ENCODE data around the gene ABCG2.
"Not testable (repeated sequence)": the region's sequence is repeated elsewhere in the genome, so short reads cannot be mapped to it uniquely, and the experiment has no call there.

The ABCG2 gene

DNA sequence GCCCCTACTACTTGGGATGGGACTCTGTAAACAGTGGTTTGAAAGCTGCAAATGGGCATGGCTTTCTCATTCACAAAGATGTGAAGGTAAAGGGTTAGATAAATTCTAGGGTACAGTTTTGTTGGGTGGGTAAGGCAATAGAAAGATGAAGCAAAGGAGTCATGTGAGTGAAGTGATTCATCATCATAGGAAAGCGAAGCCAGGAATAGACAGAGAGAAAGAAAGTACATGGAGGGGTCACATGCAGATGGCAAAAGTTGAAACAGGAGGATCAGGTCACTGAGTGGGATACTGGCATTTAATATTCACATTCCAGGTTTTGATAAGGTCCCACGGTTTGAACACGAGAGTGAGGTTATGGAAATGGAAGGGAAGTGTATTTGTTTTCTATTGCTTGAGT is 8.2 kb upstream of the ABCG2 start:
- no peak for DNase-seq (ENCODE audit: low read depth in 2 of 2)

DNA sequence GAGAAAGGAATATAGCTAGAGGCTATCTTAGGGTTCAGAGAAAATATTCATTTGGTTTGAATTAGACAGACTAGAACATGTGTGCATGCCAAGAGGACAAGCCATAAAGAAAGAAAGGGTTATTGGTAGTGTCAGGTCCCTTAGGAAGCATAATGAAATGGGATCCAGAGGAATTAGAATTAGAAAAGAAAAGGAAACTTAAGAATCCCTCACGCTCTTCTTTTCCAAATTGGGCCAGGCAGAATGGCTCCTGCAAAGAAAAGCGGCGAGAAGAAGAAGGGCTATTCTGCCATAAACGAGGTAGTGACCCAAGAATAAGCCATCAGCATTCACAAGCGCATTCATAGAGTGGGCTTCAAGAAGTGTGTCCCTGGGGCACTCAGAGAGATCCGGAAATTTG is 4.9 kb upstream of the ABCG2 start:
- no peak for DNase-seq (ENCODE audit: low read depth in 2 of 2)

DNA sequence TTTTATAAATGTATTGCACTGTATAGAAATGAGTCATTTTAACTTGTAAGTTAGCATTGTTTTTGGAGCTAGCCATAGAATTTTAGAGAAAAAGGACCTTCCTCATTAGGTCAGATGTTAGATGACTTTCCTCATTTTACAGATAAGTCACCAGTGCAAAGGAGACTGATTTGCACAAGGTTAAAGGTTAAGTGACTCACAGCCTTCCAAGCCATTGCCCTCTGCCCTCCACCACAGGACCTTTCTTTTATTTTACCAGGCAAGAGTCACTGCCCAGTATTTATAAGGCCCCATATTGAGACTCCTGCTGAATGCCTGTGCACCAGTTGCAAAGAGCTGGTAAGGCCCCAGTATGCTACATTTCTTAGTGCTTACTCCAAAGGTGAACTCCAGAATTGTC is 4.2 kb upstream of the ABCG2 start:
- no peak for DNase-seq (ENCODE audit: low read depth in 2 of 2)

GRCh38 chr4:88159229-88159725 is 838 bp upstream of the ABCG2 start:
- DNase-seq (ENCODE audit: low read depth in 2 of 2) = no peak

DNA sequence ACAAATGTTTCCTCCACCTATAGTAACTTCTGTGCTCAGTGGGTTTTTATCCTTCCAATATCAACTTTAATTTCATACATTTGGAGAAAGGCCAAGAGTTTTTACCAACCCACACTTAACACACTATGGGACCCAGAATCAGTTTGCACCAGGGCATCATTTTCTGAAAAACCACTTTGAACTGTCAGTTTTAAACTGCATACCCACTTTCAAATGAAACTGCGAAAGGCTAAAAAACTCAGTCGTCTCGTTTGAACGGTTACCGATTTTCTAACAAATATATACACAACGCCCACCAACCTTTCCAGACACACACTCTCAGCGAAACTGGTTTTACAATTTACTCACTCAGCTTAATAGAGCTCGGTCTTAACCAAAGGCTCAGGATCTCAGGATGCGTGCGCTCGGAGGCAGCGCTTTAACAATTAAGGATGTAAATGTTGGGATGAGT is 376 bp downstream of the ABCG2 start:
- DNase-seq (ENCODE audit: low read depth in 2 of 2) = no peak

DNA sequence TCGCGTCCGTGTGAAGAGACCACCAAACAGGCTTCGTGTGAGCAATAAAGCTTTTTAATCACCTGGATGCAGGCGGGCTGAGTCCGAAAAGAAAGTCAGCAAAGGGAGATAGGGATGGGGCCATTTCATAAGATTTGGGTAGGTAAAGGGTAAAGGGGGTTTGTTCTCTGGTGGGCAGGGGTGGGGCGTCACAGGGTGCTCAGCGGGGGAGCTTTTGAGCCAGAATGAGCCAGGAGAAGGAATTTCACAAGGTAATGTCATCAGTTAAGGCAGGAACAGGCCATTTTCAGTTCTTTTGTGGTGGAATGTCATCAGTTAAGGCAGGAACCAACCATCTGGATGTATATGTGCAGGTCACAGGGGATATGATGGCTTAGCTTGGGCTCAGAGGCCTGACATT is 6.1 kb downstream of the ABCG2 start:
- DNase-seq (ENCODE audit: low read depth in 2 of 2) = not testable (repeated sequence)

DNA sequence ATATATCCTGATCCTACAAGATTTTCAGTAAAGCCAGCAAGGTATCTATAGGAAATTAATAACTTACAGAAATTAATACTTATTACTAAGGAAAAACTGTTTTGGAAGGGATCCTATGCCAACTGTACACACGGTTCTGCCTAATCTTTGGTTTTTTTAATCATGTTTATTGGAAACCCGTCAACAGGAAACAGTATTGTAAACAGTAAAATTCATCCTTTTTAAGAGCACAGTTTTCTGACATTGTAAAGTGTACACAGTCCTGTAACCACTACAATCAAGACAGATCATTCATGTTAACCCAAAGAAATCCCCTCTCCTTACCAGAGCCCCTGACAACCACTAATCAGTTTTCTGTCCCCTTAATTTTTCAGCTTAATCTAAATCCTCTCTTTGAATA is 9.9 kb downstream of the ABCG2 start:
- no peak for DNase-seq (ENCODE audit: low read depth in 2 of 2)

GRCh38 chr4:88147799-88148217 is 10.6 kb downstream of the ABCG2 start:
- no peak for DNase-seq (ENCODE audit: low read depth in 2 of 2)

- DNase-seq (ENCODE audit: low read depth in 2 of 2) = no peak
These were observed 11.5 kb downstream of the ABCG2 start for GRCh38 chr4:88146891-88147290.

- DNase-seq (ENCODE audit: low read depth in 2 of 2) = no peak
These were observed 13.6 kb downstream of the ABCG2 start for GRCh38 chr4:88144866-88145300.

DNA sequence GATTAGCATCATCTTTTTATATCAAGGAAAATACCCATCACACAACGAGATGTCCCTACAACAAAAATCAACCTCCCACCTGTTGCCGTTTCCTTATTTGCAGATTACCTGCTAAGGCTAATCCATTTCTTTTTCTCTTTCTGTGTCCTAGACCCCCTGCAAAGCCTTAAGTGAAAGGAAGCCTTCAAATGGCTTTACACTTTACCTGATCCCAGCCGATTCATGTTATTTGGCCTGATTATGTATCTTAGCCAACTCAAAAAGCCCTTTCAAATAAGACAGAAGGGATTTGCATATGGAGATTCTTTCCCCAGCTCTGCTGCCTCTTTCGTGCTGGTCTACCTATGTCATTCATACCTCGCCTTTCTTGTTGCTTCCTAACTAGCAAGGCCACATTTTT is 14.4 kb downstream of the ABCG2 start:
- DNase-seq (ENCODE audit: low read depth in 2 of 2) = no peak

DNA sequence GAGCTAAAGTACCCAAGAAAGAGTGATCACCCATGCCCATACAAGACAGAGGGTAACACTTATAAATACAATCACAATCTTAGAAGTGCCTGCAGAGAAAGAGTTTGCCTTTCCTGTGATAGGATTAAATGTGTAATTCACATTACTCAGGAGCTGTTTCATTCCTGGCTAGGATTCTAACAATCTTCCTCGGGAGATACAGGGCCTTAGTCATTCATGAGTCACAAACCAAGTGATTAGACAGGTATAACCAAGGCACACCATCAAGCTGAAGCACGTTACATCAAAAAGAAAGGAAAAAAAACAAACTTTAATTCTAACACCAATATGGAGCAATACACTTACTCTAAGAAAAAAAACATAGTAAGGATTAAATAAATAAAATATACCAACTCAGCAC is 14.9 kb downstream of the ABCG2 start:
- no peak for DNase-seq (ENCODE audit: low read depth in 2 of 2)

- no peak for DNase-seq (ENCODE audit: low read depth in 2 of 2)
These were observed 19.9 kb downstream of the ABCG2 start for GRCh38 chr4:88138561-88138960.

DNA sequence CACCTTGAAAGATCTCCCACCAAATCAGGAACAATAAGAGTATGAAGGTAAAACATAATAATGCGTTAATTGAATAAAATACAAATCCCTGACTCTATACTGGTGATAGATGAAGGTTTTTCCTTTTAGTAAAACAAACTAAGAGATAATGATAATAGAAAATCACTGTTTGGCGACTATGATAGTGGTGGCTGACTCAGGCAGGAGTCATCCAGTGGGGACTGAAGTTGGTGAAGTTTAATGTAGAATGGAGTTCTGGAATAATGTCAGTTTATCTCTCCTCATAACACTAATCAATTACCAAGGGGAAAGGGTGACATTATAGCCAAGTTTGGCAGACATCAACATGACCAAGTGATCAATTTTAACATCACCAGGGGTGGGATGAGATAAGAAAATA is 21.3 kb downstream of the ABCG2 start:
- no peak for DNase-seq (ENCODE audit: low read depth in 2 of 2)

DNA sequence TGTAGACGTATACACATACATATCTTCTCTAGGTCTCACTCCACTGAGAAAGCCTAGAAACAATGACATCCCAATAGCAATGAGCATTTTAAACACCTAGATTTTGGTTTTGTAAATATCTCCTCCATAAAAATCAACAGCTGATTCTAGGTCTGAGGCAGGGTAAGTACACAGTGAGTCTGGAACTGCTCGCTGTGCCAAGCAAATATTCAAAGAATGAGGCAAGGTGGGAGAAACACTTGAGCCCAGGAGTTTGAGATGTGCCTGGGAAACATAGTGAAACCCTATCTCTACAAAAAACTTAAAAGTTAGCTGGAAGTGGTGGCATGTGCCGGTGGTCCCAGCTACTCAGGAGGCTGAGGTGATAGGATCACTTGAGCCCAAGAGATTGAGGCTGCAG is 22.2 kb downstream of the ABCG2 start:
- DNase-seq (ENCODE audit: low read depth in 2 of 2) = no peak

DNA sequence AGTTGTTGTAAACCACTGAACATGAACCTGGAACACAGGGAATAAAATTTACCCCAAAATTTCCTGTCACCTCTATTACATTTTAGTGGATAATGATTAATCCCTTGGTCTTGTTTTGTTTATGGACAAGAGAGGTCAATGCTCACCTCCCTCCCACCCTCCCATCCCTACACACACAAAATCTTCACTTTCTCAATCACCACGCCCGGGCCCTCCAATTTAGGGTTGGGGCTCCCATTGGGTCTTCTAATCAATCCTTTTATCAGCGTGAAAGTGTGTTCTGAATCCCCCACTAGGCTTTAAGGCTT is 23.1 kb downstream of the ABCG2 start:
- DNase-seq (ENCODE audit: low read depth in 2 of 2) = no peak

- no peak for DNase-seq (ENCODE audit: low read depth in 2 of 2)
These were observed 23.7 kb downstream of the ABCG2 start for GRCh38 chr4:88134536-88135355.

DNA sequence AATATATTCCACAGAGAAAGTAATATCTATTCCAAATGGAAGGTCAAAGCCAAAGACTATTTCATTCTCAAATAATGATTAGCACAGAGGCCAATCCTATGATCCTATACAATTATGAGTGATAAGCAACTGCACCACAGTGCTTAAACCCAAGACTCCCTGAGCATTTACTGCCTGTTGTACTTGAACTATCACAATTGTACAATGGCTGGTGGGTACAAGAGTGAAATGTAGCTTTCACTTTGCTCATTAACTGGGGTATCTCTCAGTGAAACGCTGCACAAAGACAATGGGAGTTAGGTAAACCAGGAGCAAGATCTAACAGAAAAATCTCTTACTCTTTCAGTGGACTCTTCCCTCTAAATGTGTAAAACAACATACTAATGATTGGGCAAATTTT is 24.3 kb downstream of the ABCG2 start:
- DNase-seq (ENCODE audit: low read depth in 2 of 2) = no peak

- DNase-seq (ENCODE audit: low read depth in 2 of 2) = no peak
These were observed 27.7 kb downstream of the ABCG2 start for GRCh38 chr4:88130544-88131305.

GRCh38 chr4:88130003-88130402 is 28.4 kb downstream of the ABCG2 start:
- no peak for DNase-seq (ENCODE audit: low read depth in 2 of 2)

DNA sequence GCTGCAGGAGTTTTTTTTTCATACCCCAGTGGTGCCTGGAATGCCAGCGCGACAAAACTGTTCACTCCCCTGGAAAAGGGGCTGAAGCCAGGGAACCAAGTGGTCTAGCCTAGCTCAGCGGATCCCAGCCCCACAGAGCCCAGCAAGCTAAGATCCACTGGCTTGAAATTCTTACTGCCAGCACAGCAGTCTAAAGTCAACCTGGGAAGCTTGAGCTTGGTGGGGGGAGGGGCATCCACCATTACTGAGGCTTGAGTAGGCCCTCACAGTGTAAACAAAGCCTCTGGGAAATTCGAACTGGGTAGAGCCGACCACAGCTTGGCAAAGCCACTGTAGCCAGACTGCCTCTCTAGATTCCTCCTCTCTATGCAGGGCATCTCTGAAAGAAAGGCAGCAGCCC is 36.2 kb downstream of the ABCG2 start:
- DNase-seq (ENCODE audit: low read depth in 2 of 2) = not testable (repeated sequence)

GRCh38 chr4:88119943-88120342 is 38.5 kb downstream of the ABCG2 start:
- no peak for DNase-seq (ENCODE audit: low read depth in 2 of 2)

- no peak for DNase-seq (ENCODE audit: low read depth in 2 of 2)
These were observed 42.9 kb downstream of the ABCG2 start for GRCh38 chr4:88115587-88115986.
